ENCODE measurements around the gene GSG1L. TPM values are rescaled to one million over a fixed set of nuclear protein-coding genes. Genes with fewer than 3 reads are reported as not detected.

The GSG1L gene
- total RNA-seq, 1 donor, result under 0.01 TPM

- no peak overlapping the region for H3K4me3 ChIP-seq (ENCODE audit: low read length)
- H3K9me3 ChIP-seq (ENCODE audit: low read depth, low read length), result no peaks in the 10 kb centered on the region
- H3K27me3 ChIP-seq (ENCODE audit: insufficient read depth, low read length), result no peaks in the 10 kb centered on the region
- no peaks in the 10 kb centered on the region for H3K4me1 ChIP-seq (ENCODE audit: insufficient read depth, low read length)
These were observed 35.7 kb upstream of the GSG1L start for GRCh38 chr16:28098959-28099945.

- Histone ChIP-seq H3K27me3 (ENCODE audit: insufficient read depth, low read length) (no peaks in the 10 kb centered on the region), H3K4me1 (ENCODE audit: insufficient read depth, low read length) (no peaks in the 10 kb centered on the region), H3K4me3 (ENCODE audit: low read length) (no peak overlapping the region), H3K9me3 (ENCODE audit: low read depth, low read length) (no peaks in the 10 kb centered on the region)
These were observed 34.9 kb upstream of the GSG1L start for GRCh38 chr16:28098171-28098958.

GRCh38 chr16:28096983-28097899 lies 33.7 kb upstream of the GSG1L start:
- Histone ChIP-seq H3K9me3 (ENCODE audit: low read depth, low read length) (no peaks in the 10 kb centered on the region), H3K4me1 (ENCODE audit: insufficient read depth, low read length) (no peaks in the 10 kb centered on the region), H3K4me3 (ENCODE audit: low read length) (no peak overlapping the region), H3K27me3 (ENCODE audit: insufficient read depth, low read length) (no peaks in the 10 kb centered on the region)

- Histone ChIP-seq H3K4me3 (ENCODE audit: low read length) (no peak overlapping the region), H3K4me1 (ENCODE audit: insufficient read depth, low read length) (no peaks in the 10 kb centered on the region), H3K9me3 (ENCODE audit: low read depth, low read length) (no peaks in the 10 kb centered on the region), H3K27me3 (ENCODE audit: insufficient read depth, low read length) (no peaks in the 10 kb centered on the region)
These were observed 29.8 kb upstream of the GSG1L start for GRCh38 chr16:28093385-28093725.

- Histone ChIP-seq H3K4me3 (ENCODE audit: low read length) (no peak overlapping the region), H3K27me3 (ENCODE audit: insufficient read depth, low read length) (no peaks in the 10 kb centered on the region), H3K9me3 (ENCODE audit: low read depth, low read length) (no peaks in the 10 kb centered on the region), H3K4me1 (ENCODE audit: insufficient read depth, low read length) (no peaks in the 10 kb centered on the region)
These were observed 29.3 kb upstream of the GSG1L start for GRCh38 chr16:28092721-28093384.

GRCh38 chr16:28091656-28092055 lies 28.1 kb upstream of the GSG1L start:
- H3K4me1 ChIP-seq (ENCODE audit: insufficient read depth, low read length), result no peaks in the 10 kb centered on the region
- H3K27me3 ChIP-seq (ENCODE audit: insufficient read depth, low read length), result no peaks in the 10 kb centered on the region
- H3K9me3 ChIP-seq (ENCODE audit: low read depth, low read length), result no peaks in the 10 kb centered on the region
- no peak overlapping the region for H3K4me3 ChIP-seq (ENCODE audit: low read length)

- Histone ChIP-seq H3K27me3 (ENCODE audit: insufficient read depth, low read length) (no peaks in the 10 kb centered on the region), H3K9me3 (ENCODE audit: low read depth, low read length) (no peaks in the 10 kb centered on the region), H3K4me1 (ENCODE audit: insufficient read depth, low read length) (no peaks in the 10 kb centered on the region), H3K4me3 (ENCODE audit: low read length) (no peak overlapping the region)
These were observed 27.3 kb upstream of the GSG1L start for GRCh38 chr16:28090646-28091377.

GRCh38 chr16:28089992-28090365 lies 26.5 kb upstream of the GSG1L start:
- H3K4me1 ChIP-seq (ENCODE audit: insufficient read depth, low read length), result no peaks in the 10 kb centered on the region
- no peak overlapping the region for H3K4me3 ChIP-seq (ENCODE audit: low read length)
- H3K27me3 ChIP-seq (ENCODE audit: insufficient read depth, low read length), result no peaks in the 10 kb centered on the region
- H3K9me3 ChIP-seq (ENCODE audit: low read depth, low read length), result no peaks in the 10 kb centered on the region

- Histone ChIP-seq H3K4me3 (ENCODE audit: low read length) (no peak overlapping the region), H3K27me3 (ENCODE audit: insufficient read depth, low read length) (no peaks in the 10 kb centered on the region), H3K9me3 (ENCODE audit: low read depth, low read length) (no peaks in the 10 kb centered on the region), H3K4me1 (ENCODE audit: insufficient read depth, low read length) (no peaks in the 10 kb centered on the region)
These were observed 25.9 kb upstream of the GSG1L start for GRCh38 chr16:28089205-28089991.

- Histone ChIP-seq H3K9me3 (ENCODE audit: low read depth, low read length) (no peaks in the 10 kb centered on the region), H3K27me3 (ENCODE audit: insufficient read depth, low read length) (no peaks in the 10 kb centered on the region), H3K4me1 (ENCODE audit: insufficient read depth, low read length) (no peaks in the 10 kb centered on the region), H3K4me3 (ENCODE audit: low read length) (no peak overlapping the region)
These were observed 24.3 kb upstream of the GSG1L start for GRCh38 chr16:28087675-28088300.

- Histone ChIP-seq H3K4me1 (ENCODE audit: insufficient read depth, low read length) (no peaks in the 10 kb centered on the region), H3K9me3 (ENCODE audit: low read depth, low read length) (no peaks in the 10 kb centered on the region), H3K4me3 (ENCODE audit: low read length) (no peak overlapping the region), H3K27me3 (ENCODE audit: insufficient read depth, low read length) (no peaks in the 10 kb centered on the region)
These were observed 23.7 kb upstream of the GSG1L start for GRCh38 chr16:28087140-28087660.

- Histone ChIP-seq H3K9me3 (ENCODE audit: low read depth, low read length) (no peaks in the 10 kb centered on the region), H3K4me1 (ENCODE audit: insufficient read depth, low read length) (no peaks in the 10 kb centered on the region), H3K4me3 (ENCODE audit: low read length) (no peak overlapping the region), H3K27me3 (ENCODE audit: insufficient read depth, low read length) (no peaks in the 10 kb centered on the region)
These were observed 22.9 kb upstream of the GSG1L start for GRCh38 chr16:28086186-28087139.
